Common myeloid progenitor, CD34-positive (primary cell): ENCODE results near the gene TRMT61A.

Source experiments
- CTCF ChIA-PET: fragments of 350-600 bp; sonication (Branson Sonifier 250); formaldehyde crosslinking; loops from one replicate; lab custom pipeline; 2021; ENCODE audit warnings: antibody characterized with exemption; lab: Charles Lee
- POLR2A ChIA-PET: fragments of 350-600 bp; sonication (Branson Sonifier 250); formaldehyde crosslinking; loops from one replicate; lab custom pipeline; 2021; ENCODE audit warnings: antibody characterized with exemption; lab: Charles Lee
- DNase-seq, 3 donors: peaks; one replicate each; pipeline versions ENCODE4 v3.0.0 to v3.0.0-alpha.2; 2013
- H3K27ac ChIP-seq, 2 experiments: 1 replicate in 1 of 2; 2 replicates in 1 of 2; pipeline ENCODE4 v1.7.0; 2013; ENCODE audit warnings: inconsistent platforms in 2 of 2, low read length in 2 of 2, mild to moderate bottlenecking in 2 of 2, low read depth in 1 of 2, moderate library complexity in 1 of 2; ENCODE audit not compliant: severe bottlenecking in 2 of 2, insufficient read depth in 1 of 2, poor library complexity in 1 of 2
- H3K27me3 ChIP-seq, 5 experiments: replicated peaks in 2 of 5; 1 replicate in 3 of 5; 2 replicates in 2 of 5; pipeline versions ENCODE4 v1.6.1 to v1.7.0; 2013; ENCODE audit warnings: low read length in 4 of 5, mild to moderate bottlenecking in 2 of 5, moderate library complexity in 2 of 5, inconsistent platforms in 1 of 5; ENCODE audit not compliant: insufficient read depth in 5 of 5, control insufficient read depth in 4 of 5
- H3K36me3 ChIP-seq, 4 experiments: 1 replicate in 2 of 4; 2 replicates in 2 of 4; pipeline versions ENCODE4 v1.6.1 to v1.7.0; 2013; ENCODE audit warnings: low read length in 3 of 4, control low read depth in 1 of 4, mild to moderate bottlenecking in 1 of 4; ENCODE audit not compliant: control insufficient read depth in 4 of 4, insufficient read depth in 4 of 4
- H3K4me1 ChIP-seq, 4 experiments: 1 replicate in 3 of 4; 2 replicates in 1 of 4; pipeline versions ENCODE4 v1.6.1 to v1.7.1; 2013; ENCODE audit warnings: low read length in 3 of 4, mild to moderate bottlenecking in 3 of 4, control low read depth in 1 of 4, inconsistent platforms in 1 of 4, moderate library complexity in 1 of 4; ENCODE audit not compliant: control insufficient read depth in 4 of 4, insufficient read depth in 4 of 4; ENCODE audit errors: control extremely low read depth in 1 of 4
- H3K4me3 ChIP-seq, 7 experiments: 1 replicate in 4 of 7; 2 replicates in 3 of 7; pipeline versions ENCODE4 v1.5.1 to v1.7.0; 2013; ENCODE audit warnings: mild to moderate bottlenecking in 7 of 7, low read length in 6 of 7, moderate library complexity in 6 of 7, inconsistent platforms in 2 of 7, low read depth in 2 of 7, control low read depth in 1 of 7; ENCODE audit not compliant: insufficient read depth in 4 of 7, control insufficient read depth in 1 of 7; ENCODE audit errors: extremely low read depth in 1 of 7
- H3K9me3 ChIP-seq, 5 experiments: 1 replicate in 4 of 5; 2 replicates in 1 of 5; pipeline versions ENCODE4 v1.6.1 to v1.7.1; 2013; ENCODE audit warnings: low read length in 4 of 5, mild to moderate bottlenecking in 2 of 5, inconsistent platforms in 1 of 5, low read depth in 1 of 5, moderate library complexity in 1 of 5; ENCODE audit not compliant: control insufficient read depth in 4 of 5, insufficient read depth in 2 of 5; ENCODE audit errors: control extremely low read depth in 1 of 5
- WGBS: methylation state at CpG from one replicate; pipeline ENCODE4 v1.1.5; 2013; ENCODE audit not compliant: insufficient coverage; 5-methylcytosine and 5-hydroxymethylcytosine counted together

TRMT61A gene

DNA sequence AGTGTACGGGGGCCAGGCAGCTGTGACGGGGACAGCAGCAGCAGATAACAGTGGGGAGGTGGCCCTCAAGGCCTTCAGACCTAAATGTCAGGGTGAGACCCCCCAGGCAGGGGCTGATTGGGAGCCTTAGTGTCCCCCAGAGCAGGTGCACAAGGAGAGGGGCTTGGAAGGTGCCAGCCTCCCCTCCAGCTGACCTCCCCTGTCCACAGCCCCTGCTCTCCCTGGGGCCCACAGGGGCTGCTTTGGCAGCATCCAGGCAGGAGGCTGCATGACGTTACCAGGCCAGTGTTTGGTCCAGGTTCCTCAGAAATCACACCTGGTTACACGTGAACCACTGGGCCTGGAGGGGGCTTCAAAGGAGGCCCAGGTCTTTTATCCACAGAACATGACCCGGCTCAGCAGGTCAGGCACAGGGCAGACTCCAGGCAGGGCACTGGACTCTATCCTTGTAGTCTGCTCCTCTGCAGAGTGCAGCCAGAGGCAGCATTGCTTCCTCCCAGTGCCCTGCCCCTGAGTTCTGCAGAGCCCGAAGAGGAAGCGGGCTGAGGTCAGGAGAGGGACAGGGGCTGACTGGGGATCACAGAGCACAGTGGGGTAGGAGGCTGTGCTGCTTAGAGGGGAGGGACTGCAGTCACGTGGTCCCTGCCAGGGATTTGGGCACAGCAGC is 2.6 kb upstream of the TRMT61A start:
- Histone ChIP-seq H3K27me3 (peaks cover 0 to 29% (median 6%) of the 10 kb centered on the region in 5 experiments), H3K27ac (no peak overlapping the region), H3K4me3 (no peak overlapping the region), H3K9me3 (peaks cover 0 to 4% (median 0%) of the 10 kb centered on the region in 5 experiments), H3K4me1 (peaks cover 0 to 63% (median 48%) of the 10 kb centered on the region in 4 experiments), H3K36me3 (peaks cover 0 to 14% (median 0%) of the 10 kb centered on the region in 4 experiments)
- 46% methylated on average over 6 of the region's 8 CpGs for WGBS
- no peak for DNase-seq
- POLR2A ChIA-PET: no interaction called here
- CTCF ChIA-PET: no interaction called here

DNA sequence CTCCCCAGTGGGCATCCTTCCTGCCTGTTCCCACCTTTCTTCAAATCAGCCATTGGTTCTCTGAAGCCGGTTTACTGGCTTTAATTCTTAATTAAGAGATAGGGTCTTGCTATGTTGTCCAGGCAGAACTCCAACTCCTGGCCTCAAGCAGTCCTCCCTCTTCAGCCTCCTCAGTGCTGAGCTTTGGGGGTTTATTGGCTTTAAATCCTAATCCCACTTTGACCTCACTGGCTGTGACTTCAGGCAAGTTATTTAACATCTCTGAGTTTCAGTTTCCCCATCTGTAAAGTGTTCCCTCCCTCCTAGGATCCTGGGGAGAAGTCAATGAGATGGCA is 2.1 kb upstream of the TRMT61A start:
- H3K27ac ChIP-seq: no peak overlapping the region

DNA sequence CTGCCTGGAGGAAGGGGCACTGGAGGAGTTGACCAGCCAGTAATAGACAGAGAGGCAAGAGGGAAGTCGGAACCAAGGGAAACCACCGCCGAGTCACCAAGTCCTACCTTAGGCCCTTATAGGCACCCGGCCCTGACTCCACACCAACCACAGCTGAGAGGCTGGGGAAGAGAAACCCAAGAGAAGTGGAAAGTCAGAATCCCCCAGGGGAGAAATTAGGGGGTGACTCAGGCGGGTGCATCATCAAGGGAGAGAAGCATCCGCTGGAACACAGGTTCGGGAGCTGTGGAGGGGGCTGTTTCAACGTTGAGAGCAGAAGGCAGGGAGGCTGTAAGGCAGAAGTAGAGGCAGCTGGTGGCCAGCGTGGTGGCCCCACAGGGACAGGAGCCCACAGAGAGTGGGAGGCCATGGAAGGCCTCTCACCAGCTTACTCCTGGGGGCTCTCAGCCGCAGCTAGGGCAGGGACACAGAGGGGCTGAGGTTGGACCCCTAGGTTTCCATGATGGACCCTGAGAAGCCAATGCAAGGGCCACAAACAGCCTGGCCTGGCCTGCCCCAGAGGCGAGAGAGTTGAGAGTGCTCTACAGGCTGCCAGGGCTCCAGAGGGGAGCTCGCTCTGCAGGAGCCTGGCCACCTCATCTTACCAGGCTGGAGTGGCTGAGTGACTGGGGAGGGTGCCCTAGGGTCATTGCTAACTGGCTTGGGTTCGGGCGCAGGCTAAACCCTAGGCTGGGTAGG is 1.4 kb upstream of the TRMT61A start:
- POLR2A ChIA-PET: no interaction called here
- H3K36me3 ChIP-seq: peaks cover 0 to 23% (median 2%) of the 10 kb centered on the region in 4 experiments
- H3K4me1 ChIP-seq: peaks cover 0 to 56% (median 37%) of the 10 kb centered on the region in 4 experiments
- WGBS: 87% methylated on average over 11 of the region's 14 CpGs
- H3K27me3 ChIP-seq: peaks cover 0 to 17% (median 6%) of the 10 kb centered on the region in 5 experiments
- DNase-seq: peak in 2 of 3 donors; percentile 31 to 50
- CTCF ChIA-PET: interaction anchor here (0.6 to 5.4 kb wide), 7 partner anchors 8 to 170 kb away, joined by 3 to 46 read pairs (median 3); no protein-coding TSS in a partner anchor
- H3K4me3 ChIP-seq: peak overlapping the region in 1 of 7 experiments; percentile 83
- H3K9me3 ChIP-seq: peaks cover 0 to 4% (median 0%) of the 10 kb centered on the region in 5 experiments
- H3K27ac ChIP-seq: no peak overlapping the region

More for the DNA sequence above, 2.1 kb upstream of the TRMT61A start:
- ChIA-PET POLR2A (no interaction called here), CTCF (interaction anchor here (0.9 to 5.4 kb wide), 2 partner anchors 7 to 21 kb away, joined by 3 to 46 read pairs; no protein-coding TSS in a partner anchor)
- 100% methylated on average over 1 of the region's 1 CpG for WGBS
- H3K36me3 ChIP-seq: peaks cover 0 to 16% (median 0%) of the 10 kb centered on the region in 4 experiments
- H3K9me3 ChIP-seq: peaks cover 0 to 4% (median 0%) of the 10 kb centered on the region in 5 experiments
- H3K4me1 ChIP-seq: peaks cover 0 to 63% (median 43%) of the 10 kb centered on the region in 4 experiments
- H3K27me3 ChIP-seq: peaks cover 0 to 24% (median 6%) of the 10 kb centered on the region in 5 experiments
- H3K4me3 ChIP-seq: no peak overlapping the region
- no peak for DNase-seq

DNA sequence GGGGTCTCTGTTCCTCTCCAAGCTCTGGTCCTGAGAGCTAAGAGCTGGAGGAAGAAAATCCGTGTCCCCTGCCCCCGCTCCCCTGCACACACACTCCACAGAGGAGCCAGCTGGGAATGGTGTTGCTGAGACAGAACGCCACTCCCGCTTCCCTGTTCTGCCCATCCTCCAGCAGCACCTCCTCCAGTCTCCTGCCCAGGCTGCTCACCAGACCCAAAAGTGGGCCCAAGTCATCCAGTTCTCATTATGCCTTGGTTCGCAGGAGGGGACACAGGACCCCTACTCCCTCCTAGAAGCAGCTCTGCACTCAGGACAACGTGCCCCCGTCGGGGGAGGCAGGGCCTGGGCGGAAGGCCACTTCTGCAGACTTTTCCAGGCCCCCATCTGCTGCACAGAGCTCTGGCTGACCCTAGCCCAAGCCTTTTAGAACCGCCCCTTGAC is 830 bp upstream of the TRMT61A start:
- ChIA-PET POLR2A (no interaction called here), CTCF (interaction anchor here (0.6 to 5.4 kb wide), 6 partner anchors 9 to 171 kb away, joined by 3 to 46 read pairs (median 4); no protein-coding TSS in a partner anchor)
- H3K9me3 ChIP-seq: peaks cover 0 to 4% (median 0%) of the 10 kb centered on the region in 5 experiments
- peak overlapping the region in 1 of 2 experiments; percentile 87 for H3K27ac ChIP-seq
- peaks cover 0 to 12% (median 3%) of the 10 kb centered on the region in 5 experiments for H3K27me3 ChIP-seq
- DNase-seq: no peak
- peak overlapping the region in 6 of 7 experiments; percentile 58 to 95 (median 86) for H3K4me3 ChIP-seq
- peaks cover 0 to 50% (median 32%) of the 10 kb centered on the region in 4 experiments for H3K4me1 ChIP-seq
- WGBS: 87% methylated on average over 8 of the region's 10 CpGs
- H3K36me3 ChIP-seq: peaks cover 0 to 29% (median 4%) of the 10 kb centered on the region in 4 experiments

DNA sequence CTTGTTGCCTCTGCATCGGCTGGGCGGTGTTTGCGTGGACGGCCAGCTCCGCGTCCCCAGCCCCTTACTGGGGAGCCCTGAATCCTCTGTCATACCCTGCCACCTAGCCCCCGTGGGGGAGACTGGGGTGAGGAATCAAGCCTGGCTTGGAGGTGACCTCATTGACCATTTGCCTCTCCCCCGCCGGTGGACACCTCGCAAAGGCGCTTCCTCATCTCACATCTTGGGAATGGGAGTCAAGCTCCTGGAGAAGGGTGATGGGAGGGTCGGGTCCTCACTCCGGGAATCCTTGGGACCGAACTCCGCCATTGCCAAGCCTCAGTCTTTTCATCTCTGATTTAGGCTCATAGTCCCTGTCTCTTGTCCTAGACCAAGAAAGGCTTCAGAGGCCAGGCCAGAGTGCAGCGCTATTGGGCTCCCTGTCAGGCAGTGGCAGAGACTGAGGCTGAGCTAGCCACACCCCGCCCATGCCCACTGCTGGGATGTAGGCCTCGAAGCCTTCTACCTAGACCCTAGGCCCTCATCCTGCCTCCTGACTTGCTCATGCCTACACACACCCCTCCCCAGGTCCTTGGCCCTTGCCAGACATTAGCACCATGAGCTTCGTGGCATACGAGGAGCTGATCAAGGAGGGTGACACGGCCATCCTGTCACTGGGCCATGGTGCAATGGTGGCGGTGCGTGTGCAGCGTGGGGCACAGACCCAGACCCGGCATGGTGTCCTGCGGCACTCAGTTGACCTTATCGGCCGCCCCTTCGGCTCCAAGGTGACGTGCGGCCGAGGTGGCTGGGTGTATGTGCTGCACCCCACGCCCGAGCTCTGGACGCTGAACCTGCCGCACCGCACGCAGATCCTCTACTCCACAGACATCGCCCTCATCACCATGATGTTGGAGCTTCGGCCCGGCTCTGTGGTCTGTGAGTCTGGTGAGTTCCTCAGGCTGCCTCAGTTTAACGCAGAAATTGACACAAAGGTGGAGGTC is 678 bp downstream of the TRMT61A start:
- Histone ChIP-seq H3K27ac (peak overlapping the region; percentile 66 to 80), H3K36me3 (peaks cover 0 to 43% (median 11%) of the 10 kb centered on the region in 4 experiments), H3K9me3 (no peaks in the 10 kb centered on the region), H3K27me3 (no peaks in the 10 kb centered on the region), H3K4me3 (peak overlapping the region; percentile 58 to 95 (median 84)), H3K4me1 (peaks cover 0 to 43% (median 30%) of the 10 kb centered on the region in 4 experiments)
- CTCF ChIA-PET: interaction anchor here (0.8 to 5.4 kb wide), 4 partner anchors 10 to 35 kb away, joined by 3 to 46 read pairs (median 3); no protein-coding TSS in a partner anchor
- POLR2A ChIA-PET: interaction anchor here (0.5 to 1.1 kb wide), 3 partner anchors 8 to 956 kb away, joined by 3 to 4 read pairs (median 3); no protein-coding TSS in a partner anchor
- 66% methylated on average over 36 of the region's 42 CpGs for WGBS
- DNase-seq: no peak

DNA sequence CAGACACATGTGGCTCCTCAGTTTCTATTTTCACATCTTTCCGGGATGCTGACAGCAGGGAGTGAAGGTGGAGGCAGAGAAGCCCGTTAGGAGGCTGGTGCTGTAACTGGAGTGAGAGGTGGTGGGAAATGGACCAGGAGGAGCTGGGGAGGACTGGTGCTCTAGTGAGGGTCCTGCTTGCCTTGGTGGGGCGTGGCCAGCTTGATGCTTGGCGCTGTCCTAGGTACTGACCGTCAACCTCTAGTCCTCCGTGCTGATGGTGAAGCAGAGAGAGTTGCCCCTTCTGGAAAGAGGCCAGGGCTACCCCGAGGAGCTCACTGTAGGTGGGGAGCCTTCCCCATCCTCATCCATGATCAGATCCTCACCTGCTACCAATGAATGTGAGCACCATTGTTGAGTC is 1.4 kb downstream of the TRMT61A start:
- Histone ChIP-seq H3K27ac (no peak overlapping the region), H3K27me3 (no peaks in the 10 kb centered on the region), H3K9me3 (no peaks in the 10 kb centered on the region), H3K4me3 (peak overlapping the region in 4 of 7 experiments; percentile 83 to 88 (median 86)), H3K4me1 (peaks cover 0 to 42% (median 30%) of the 10 kb centered on the region in 4 experiments), H3K36me3 (peaks cover 0 to 46% (median 14%) of the 10 kb centered on the region in 4 experiments)
- CTCF ChIA-PET: interaction anchor here (0.8 to 5.4 kb wide), 4 partner anchors 11 to 28 kb away, joined by 3 to 46 read pairs (median 3); no protein-coding TSS in a partner anchor
- DNase-seq: peak in 2 of 3 donors; percentile 35 to 40
- 93% methylated on average over 7 of the region's 7 CpGs for WGBS
- POLR2A ChIA-PET: interaction anchor here (0.5 to 1.1 kb wide), 2 partner anchors 9 to 596 kb away, joined by 3 to 4 read pairs; no protein-coding TSS in a partner anchor
